Fibroblast of lung (primary cell): ENCODE results near the gene DLGAP1.

Experiments
- CTCF ChIP-seq, 2 donors: IDR thresholded peaks in 1 of 2; conservative IDR thresholded peaks in 1 of 2; 1 replicate in 1 of 2; 2 replicates in 1 of 2; pipeline ENCODE4 v1.5.1; 2011 to 2012; ENCODE audit warnings: low read length in 2 of 2, control low read depth in 1 of 2, inconsistent platforms in 1 of 2, low read depth in 1 of 2, mild to moderate bottlenecking in 1 of 2
- EZH2 ChIP-seq: IDR thresholded peaks from 2 replicates; pipeline ENCODE4 v1.5.1; 2012; ENCODE audit warnings: low read length, control low read depth, mild to moderate bottlenecking; ENCODE audit errors: missing control alignments

GRCh38 chr18:3675446-3675845, 779.7 kb downstream of the DLGAP1 start:
- TF ChIP-seq EZH2 (no peak), CTCF (conservative IDR thresholded peaks at IDR 0.05 in 1 of 2, IDR thresholded peaks at IDR 0.05 in 1 of 2; ENCODE audit: low read depth in 1 of 2, low read length in 2 of 2) (no peak)
